WTC11 (cell line): ENCODE data around the gene XRCC4.

ENCODE experiments used
- CREM ChIP-seq: sonication (generic); formaldehyde crosslinking; IDR thresholded peaks from 2 replicates; pipeline ENCODE4 v1.8.1; 2022; ENCODE audit warnings: mild to moderate bottlenecking, missing genetic modification reagents, moderate library complexity
- ETV6 ChIP-seq: sonication (generic); formaldehyde crosslinking; IDR thresholded peaks from 2 replicates; pipeline ENCODE4 v1.8.1; 2022; ENCODE audit warnings: mild to moderate bottlenecking, missing genetic modification reagents
- NR1H2 ChIP-seq: sonication (generic); formaldehyde crosslinking; IDR thresholded peaks from 2 replicates; pipeline ENCODE4 v1.9.0; 2021; ENCODE audit warnings: mild to moderate bottlenecking, moderate library complexity, missing genetic modification reagents
- TCF7 ChIP-seq: sonication (generic); formaldehyde crosslinking; IDR thresholded peaks from 2 replicates; pipeline ENCODE4 v1.8.0; 2022; ENCODE audit warnings: mild to moderate bottlenecking, low read depth, missing genetic modification reagents, moderate library complexity
- TEAD1 ChIP-seq: sonication (generic); formaldehyde crosslinking; IDR thresholded peaks from 2 replicates; pipeline ENCODE4 v1.8.0; 2022; ENCODE audit warnings: mild to moderate bottlenecking, missing genetic modification reagents
- ZNF416 ChIP-seq: fragments of 250-450 bp; sonication (Bioruptor Pico); IDR thresholded peaks from 2 replicates; pipeline ENCODE4 v1.9.0; 2021; ENCODE audit warnings: mild to moderate bottlenecking, inconsistent platforms
- TF ChIP-seq, protein P1 (sequence below): sonication (generic); formaldehyde crosslinking; IDR thresholded peaks from 2 replicates; pipeline ENCODE4 v1.8.1; 2023; ENCODE audit warnings: mild to moderate bottlenecking, missing genetic modification reagents, moderate library complexity
- TF ChIP-seq, protein P2 (sequence below): fragments of 200-600 bp; IDR thresholded peaks from 2 replicates; pipeline ENCODE4 v1.8.0; 2022; ENCODE audit warnings: antibody characterized with exemption
- TF ChIP-seq, protein P3 (sequence below): sonication (generic); formaldehyde crosslinking; IDR thresholded peaks from 2 replicates; pipeline ENCODE4 v1.8.1; 2023; ENCODE audit warnings: mild to moderate bottlenecking, missing genetic modification reagents, moderate library complexity
- TF ChIP-seq, protein P4 (sequence below): sonication (generic); formaldehyde crosslinking; IDR thresholded peaks from 2 replicates; pipeline ENCODE4 v1.8.1; 2022; ENCODE audit warnings: low read depth, missing genetic modification reagents, borderline replicate concordance
- TF ChIP-seq, protein P5 (sequence below): sonication (generic); formaldehyde crosslinking; IDR thresholded peaks from 2 replicates; pipeline ENCODE4 v1.8.1; 2023; ENCODE audit warnings: mild to moderate bottlenecking, missing genetic modification reagents
- TF ChIP-seq, protein P6 (sequence below): fragments of 250-450 bp; sonication (Bioruptor Pico); IDR thresholded peaks from 2 replicates; pipeline ENCODE4 v1.9.0; 2021; ENCODE audit warnings: mild to moderate bottlenecking
- TF ChIP-seq, protein P7 (sequence below): sonication (generic); formaldehyde crosslinking; IDR thresholded peaks from 2 replicates; pipeline ENCODE4 v1.8.1; 2022; ENCODE audit warnings: missing genetic modification reagents, borderline replicate concordance

DNA sequence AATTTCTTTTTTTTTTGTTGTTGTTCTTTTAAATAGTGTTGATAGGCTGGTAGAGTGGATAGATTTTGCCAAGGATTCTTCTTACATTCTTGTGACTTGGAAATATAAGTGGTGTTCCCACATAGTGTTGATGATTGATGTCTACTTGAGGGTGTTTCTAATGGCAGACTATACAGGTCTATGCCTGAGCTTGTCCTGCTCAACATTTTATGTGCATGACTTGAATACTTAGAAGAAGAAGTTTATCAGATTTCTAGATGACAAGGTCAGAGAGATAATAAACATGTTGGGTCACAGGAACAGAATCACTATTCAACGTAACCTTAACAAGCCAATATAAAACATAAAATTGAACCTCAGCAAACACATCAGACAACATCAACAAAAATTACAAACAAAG, 24.2 kb downstream of the XRCC4 start:
- TF ChIP-seq, protein P1, sequence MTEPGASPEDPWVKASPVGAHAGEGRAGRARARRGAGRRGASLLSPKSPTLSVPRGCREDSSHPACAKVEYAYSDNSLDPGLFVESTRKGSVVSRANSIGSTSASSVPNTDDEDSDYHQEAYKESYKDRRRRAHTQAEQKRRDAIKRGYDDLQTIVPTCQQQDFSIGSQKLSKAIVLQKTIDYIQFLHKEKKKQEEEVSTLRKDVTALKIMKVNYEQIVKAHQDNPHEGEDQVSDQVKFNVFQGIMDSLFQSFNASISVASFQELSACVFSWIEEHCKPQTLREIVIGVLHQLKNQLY: no peak
- TF ChIP-seq, protein P2, sequence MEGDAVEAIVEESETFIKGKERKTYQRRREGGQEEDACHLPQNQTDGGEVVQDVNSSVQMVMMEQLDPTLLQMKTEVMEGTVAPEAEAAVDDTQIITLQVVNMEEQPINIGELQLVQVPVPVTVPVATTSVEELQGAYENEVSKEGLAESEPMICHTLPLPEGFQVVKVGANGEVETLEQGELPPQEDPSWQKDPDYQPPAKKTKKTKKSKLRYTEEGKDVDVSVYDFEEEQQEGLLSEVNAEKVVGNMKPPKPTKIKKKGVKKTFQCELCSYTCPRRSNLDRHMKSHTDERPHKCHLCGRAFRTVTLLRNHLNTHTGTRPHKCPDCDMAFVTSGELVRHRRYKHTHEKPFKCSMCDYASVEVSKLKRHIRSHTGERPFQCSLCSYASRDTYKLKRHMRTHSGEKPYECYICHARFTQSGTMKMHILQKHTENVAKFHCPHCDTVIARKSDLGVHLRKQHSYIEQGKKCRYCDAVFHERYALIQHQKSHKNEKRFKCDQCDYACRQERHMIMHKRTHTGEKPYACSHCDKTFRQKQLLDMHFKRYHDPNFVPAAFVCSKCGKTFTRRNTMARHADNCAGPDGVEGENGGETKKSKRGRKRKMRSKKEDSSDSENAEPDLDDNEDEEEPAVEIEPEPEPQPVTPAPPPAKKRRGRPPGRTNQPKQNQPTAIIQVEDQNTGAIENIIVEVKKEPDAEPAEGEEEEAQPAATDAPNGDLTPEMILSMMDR: no peak
- TF ChIP-seq, protein P3, sequence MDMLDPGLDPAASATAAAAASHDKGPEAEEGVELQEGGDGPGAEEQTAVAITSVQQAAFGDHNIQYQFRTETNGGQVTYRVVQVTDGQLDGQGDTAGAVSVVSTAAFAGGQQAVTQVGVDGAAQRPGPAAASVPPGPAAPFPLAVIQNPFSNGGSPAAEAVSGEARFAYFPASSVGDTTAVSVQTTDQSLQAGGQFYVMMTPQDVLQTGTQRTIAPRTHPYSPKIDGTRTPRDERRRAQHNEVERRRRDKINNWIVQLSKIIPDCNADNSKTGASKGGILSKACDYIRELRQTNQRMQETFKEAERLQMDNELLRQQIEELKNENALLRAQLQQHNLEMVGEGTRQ (CRISPR knock-in tag): no peak
- TF ChIP-seq, protein P4, sequence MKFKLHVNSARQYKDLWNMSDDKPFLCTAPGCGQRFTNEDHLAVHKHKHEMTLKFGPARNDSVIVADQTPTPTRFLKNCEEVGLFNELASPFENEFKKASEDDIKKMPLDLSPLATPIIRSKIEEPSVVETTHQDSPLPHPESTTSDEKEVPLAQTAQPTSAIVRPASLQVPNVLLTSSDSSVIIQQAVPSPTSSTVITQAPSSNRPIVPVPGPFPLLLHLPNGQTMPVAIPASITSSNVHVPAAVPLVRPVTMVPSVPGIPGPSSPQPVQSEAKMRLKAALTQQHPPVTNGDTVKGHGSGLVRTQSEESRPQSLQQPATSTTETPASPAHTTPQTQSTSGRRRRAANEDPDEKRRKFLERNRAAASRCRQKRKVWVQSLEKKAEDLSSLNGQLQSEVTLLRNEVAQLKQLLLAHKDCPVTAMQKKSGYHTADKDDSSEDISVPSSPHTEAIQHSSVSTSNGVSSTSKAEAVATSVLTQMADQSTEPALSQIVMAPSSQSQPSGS (CRISPR knock-in tag): no peak
- no peak for TF ChIP-seq NR1H2 (CRISPR knock-in tag)
- TF ChIP-seq, protein P5, sequence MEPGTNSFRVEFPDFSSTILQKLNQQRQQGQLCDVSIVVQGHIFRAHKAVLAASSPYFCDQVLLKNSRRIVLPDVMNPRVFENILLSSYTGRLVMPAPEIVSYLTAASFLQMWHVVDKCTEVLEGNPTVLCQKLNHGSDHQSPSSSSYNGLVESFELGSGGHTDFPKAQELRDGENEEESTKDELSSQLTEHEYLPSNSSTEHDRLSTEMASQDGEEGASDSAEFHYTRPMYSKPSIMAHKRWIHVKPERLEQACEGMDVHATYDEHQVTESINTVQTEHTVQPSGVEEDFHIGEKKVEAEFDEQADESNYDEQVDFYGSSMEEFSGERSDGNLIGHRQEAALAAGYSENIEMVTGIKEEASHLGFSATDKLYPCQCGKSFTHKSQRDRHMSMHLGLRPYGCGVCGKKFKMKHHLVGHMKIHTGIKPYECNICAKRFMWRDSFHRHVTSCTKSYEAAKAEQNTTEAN (CRISPR knock-in tag): no peak
- no peak for TF ChIP-seq ETV6 (CRISPR knock-in tag)
- TF ChIP-seq CREM (CRISPR knock-in tag): no peak
- TF ChIP-seq, protein P6, sequence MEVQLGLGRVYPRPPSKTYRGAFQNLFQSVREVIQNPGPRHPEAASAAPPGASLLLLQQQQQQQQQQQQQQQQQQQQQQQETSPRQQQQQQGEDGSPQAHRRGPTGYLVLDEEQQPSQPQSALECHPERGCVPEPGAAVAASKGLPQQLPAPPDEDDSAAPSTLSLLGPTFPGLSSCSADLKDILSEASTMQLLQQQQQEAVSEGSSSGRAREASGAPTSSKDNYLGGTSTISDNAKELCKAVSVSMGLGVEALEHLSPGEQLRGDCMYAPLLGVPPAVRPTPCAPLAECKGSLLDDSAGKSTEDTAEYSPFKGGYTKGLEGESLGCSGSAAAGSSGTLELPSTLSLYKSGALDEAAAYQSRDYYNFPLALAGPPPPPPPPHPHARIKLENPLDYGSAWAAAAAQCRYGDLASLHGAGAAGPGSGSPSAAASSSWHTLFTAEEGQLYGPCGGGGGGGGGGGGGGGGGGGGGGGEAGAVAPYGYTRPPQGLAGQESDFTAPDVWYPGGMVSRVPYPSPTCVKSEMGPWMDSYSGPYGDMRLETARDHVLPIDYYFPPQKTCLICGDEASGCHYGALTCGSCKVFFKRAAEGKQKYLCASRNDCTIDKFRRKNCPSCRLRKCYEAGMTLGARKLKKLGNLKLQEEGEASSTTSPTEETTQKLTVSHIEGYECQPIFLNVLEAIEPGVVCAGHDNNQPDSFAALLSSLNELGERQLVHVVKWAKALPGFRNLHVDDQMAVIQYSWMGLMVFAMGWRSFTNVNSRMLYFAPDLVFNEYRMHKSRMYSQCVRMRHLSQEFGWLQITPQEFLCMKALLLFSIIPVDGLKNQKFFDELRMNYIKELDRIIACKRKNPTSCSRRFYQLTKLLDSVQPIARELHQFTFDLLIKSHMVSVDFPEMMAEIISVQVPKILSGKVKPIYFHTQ: no peak
- no peak for TF ChIP-seq ZNF416 (CRISPR knock-in tag)
- no peak for TF ChIP-seq TEAD1 (CRISPR knock-in tag)
- TF ChIP-seq, protein P7, sequence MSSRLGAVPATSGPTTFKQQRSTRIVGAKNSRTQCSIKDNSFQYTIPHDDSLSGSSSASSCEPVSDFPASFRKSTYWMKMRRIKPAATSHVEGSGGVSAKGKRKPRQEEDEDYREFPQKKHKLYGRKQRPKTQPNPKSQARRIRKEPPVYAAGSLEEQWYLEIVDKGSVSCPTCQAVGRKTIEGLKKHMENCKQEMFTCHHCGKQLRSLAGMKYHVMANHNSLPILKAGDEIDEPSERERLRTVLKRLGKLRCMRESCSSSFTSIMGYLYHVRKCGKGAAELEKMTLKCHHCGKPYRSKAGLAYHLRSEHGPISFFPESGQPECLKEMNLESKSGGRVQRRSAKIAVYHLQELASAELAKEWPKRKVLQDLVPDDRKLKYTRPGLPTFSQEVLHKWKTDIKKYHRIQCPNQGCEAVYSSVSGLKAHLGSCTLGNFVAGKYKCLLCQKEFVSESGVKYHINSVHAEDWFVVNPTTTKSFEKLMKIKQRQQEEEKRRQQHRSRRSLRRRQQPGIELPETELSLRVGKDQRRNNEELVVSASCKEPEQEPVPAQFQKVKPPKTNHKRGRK (CRISPR knock-in tag): no peak
- TF ChIP-seq TCF7 (CRISPR knock-in tag): no peak
